T47D (cell line): ENCODE results near the gene TTR.

Source experiments
- DNase-seq, 2 experiments: peaks; one replicate each; pipeline versions ENCODE4 v3.0.0 to v3.0.0-alpha.2; 2011 to 2012; ENCODE audit warnings: low read depth in 1 of 2, low spot score in 1 of 2
- JUND ChIP-seq: IDR thresholded peaks from 2 replicates; pipeline ENCODE4 v1.6.1; 2012; ENCODE audit warnings: low read depth
- in situ Hi-C: cut with HindIII; loops from 2 replicates; pipeline ENCODE4 v1.10.0; 2016; ENCODE audit warnings: low sequenced_read_pairs, low pct_unique_long_range_greater_than_20kb

TTR gene

GRCh38 chr18:31591628-31592027, at the start of gene TTR:
Gene TTR, plus strand, starts transcription at chr18:31591877. Its CDS starts 26 bp downstream, at chr18:31591903.
- DNase-seq: no peak
- in situ Hi-C loops: no loop called here
- no peak for TF ChIP-seq JUND

GRCh38 chr18:31546476-31546875, 45.2 kb upstream of the TTR start:
- TF ChIP-seq JUND: no peak
- in situ Hi-C loops: no loop called here
- DNase-seq: no peak

GRCh38 chr18:31548853-31549252, 42.8 kb upstream of the TTR start:
- no peak for TF ChIP-seq JUND
- no peak for DNase-seq
- in situ Hi-C loops: no loop called here

- TF ChIP-seq JUND: no peak
- DNase-seq: no peak
- in situ Hi-C loops: no loop called here
These were observed 42.3 kb upstream of the TTR start for GRCh38 chr18:31549416-31549815.

GRCh38 chr18:31551883-31552282, 39.8 kb upstream of the TTR start:
- in situ Hi-C loops: no loop called here
- TF ChIP-seq JUND: no peak
- no peak for DNase-seq

GRCh38 chr18:31553800-31554199, 37.9 kb upstream of the TTR start:
- in situ Hi-C loops: no loop called here
- no peak for DNase-seq
- no peak for TF ChIP-seq JUND

GRCh38 chr18:31554776-31555175, 36.9 kb upstream of the TTR start:
- in situ Hi-C loops: no loop called here
- no peak for TF ChIP-seq JUND
- no peak for DNase-seq

- TF ChIP-seq JUND: no peak
- peak; percentile 16 to 70 for DNase-seq
- in situ Hi-C loops: no loop called here
These were observed 35.5 kb upstream of the TTR start for GRCh38 chr18:31555971-31556747.

- peak in 1 of 2 experiments; percentile 15 for DNase-seq
- TF ChIP-seq JUND: no peak
- in situ Hi-C loops: no loop called here
These were observed 34.2 kb upstream of the TTR start for GRCh38 chr18:31557446-31557845.

GRCh38 chr18:31558567-31558966, 33.1 kb upstream of the TTR start:
- in situ Hi-C loops: no loop called here
- TF ChIP-seq JUND: no peak
- no peak for DNase-seq

- in situ Hi-C loops: no loop called here
- no peak for TF ChIP-seq JUND
These were observed 29.0 kb upstream of the TTR start for GRCh38 chr18:31562726-31563125.

GRCh38 chr18:31563778-31564177, 27.9 kb upstream of the TTR start:
- no peak for TF ChIP-seq JUND
- in situ Hi-C loops: no loop called here

More at GRCh38 chr18:31562726-31563125, 29.0 kb upstream of the TTR start:
- DNase-seq: no peak

GRCh38 chr18:31565345-31565744, 26.3 kb upstream of the TTR start:
- in situ Hi-C loops: no loop called here
- TF ChIP-seq JUND: no peak
- DNase-seq: no peak

More at GRCh38 chr18:31563778-31564177, 27.9 kb upstream of the TTR start:
- no peak for DNase-seq
